NCI-H2081 (cell line): ENCODE data around the gene TRNP1.
"Not testable (repeated sequence)": the region's sequence is repeated elsewhere in the genome, so short reads cannot be mapped to it uniquely, and the experiment has no call there.

Experiments
- DNase-seq, 2 experiments: peaks; one replicate each; lab custom pipeline; 2025; lab: John Stamatoyannopoulos, UW

Gene TRNP1, protein sequence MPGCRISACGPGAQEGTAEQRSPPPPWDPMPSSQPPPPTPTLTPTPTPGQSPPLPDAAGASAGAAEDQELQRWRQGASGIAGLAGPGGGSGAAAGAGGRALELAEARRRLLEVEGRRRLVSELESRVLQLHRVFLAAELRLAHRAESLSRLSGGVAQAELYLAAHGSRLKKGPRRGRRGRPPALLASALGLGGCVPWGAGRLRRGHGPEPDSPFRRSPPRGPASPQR

DNA sequence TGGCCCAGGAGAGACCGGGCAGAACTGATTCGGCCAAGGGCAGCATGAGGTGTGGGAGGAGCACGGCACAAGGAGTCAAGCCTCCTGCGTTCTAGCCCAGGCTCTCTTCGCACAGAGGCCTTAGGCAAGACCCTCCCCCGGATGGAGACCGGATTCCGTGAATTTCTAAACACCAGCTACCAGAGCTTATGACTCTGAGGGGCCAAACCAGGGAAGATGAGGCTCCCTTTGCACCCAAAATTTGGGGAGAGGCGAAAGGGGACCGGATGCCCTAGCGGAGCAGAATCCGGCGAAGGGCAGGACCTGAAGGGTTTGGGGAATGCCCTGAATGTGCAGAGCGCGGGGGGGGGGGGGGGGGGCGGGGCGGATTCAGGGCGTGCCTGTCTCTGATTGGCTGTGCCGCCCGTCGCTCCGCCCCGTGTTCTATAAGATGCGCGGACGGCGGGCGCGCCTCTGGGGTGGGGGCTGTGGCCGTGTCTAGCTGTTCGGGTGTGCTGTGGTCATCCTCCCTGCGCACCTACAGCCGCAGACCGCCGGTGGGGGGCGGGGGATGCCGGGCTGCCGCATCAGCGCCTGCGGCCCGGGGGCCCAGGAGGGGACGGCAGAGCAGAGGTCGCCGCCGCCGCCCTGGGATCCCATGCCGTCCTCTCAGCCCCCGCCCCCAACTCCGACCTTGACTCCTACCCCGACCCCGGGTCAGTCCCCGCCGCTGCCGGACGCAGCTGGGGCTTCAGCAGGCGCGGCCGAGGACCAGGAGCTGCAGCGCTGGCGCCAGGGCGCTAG lies at the start of gene TRNP1:
Gene TRNP1, plus strand, starts transcription at position 456 of the 783 bp plus-strand sequence. Its CDS starts 95 bp downstream, at position 551.
- peak; percentile 42 to 45 for DNase-seq

DNA sequence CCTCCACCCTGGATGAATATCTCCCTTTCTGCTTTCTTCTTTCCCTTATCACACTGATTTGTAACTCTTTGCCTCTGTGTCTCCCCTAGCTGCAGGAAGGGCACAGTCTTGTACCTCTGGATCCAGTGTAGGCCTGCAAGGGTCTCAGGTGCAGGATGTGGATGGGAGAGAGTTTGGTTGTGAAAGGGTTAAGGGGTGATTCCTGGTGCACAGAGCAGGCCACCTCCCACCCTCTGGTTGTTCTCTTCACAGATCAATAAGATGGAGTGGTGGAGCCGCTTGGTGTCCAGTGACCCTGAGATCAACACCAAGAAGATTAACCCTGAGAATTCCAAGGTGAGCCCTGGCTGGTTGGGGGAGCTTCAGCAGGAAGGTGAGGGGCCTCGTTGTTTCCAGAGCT lies 48.4 kb upstream of the TRNP1 start:
- no peak for DNase-seq

DNA sequence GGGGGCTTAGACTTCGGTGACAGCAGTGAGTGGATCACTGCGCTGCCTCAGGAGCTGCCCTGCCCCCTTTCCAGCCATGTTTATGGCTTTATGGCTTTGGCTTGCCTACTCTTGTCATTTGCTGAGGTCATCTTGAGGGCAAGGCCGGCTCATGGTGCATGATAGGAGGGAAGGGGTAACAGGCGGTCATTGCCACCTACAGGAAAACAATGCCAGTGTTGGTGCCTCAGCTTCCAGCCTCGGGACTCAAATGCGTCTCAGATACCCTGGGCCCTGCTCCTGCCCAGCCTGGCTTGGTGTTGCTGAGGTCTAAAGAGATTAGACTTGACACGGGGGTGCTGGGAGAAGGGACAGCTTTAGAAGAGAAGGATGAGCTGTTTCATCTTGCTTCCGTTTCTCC lies 47.8 kb upstream of the TRNP1 start:
- no peak for DNase-seq

DNA sequence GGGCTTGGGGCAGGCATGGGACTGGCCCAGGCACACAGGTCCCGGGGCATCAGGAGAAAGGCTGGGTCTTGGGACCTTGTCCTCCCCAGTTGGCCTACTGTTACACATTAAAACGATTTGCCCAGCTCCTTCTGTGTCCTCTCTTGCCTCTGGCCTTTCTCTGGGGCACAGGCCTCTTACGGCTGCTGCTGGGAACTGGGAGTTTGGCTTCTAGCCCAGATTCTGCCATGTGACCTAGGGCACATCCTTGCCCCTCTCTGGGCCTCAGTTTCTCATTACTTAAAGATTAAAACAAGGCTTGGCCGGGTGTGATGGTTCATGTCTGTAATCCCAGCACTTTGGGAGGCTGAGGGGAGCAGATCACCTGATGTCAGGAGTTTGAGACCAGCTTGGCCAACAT lies 47.2 kb upstream of the TRNP1 start:
- no peak for DNase-seq

- DNase-seq = not testable (repeated sequence)
Measured at GRCh38 chr1:26948725-26949057, 44.8 kb upstream of the TRNP1 start.

DNA sequence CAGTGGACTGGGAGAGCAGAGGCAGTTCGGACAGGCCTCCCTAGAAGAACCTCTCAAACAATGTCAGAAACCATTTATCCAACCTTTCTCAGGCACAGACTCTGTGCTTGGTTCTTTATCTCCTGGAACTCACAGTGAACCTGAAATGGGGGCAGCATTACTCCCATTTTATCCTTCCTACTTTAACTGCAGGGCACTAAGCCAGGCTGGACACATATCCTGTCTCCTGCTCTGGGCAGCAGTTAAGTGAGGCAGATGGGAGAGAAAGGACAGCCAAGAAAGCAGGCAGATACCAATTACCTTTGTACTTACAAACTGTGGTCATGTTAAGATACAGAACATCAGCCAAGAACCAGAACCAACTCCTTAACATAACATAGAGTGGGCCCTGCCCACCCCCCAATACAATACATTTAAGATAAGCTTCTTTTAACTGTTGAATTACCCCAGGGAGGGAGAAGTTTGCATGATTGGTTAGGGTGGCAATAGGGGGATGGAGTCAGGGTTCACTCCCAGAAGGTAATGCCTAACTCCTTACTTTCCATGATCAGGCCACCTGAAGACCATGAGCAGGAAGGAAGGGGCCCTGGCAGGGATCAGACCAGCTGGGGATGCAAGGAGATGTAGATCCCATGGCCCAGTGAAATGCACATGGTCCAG lies 44.1 kb upstream of the TRNP1 start:
- DNase-seq = no peak

DNA sequence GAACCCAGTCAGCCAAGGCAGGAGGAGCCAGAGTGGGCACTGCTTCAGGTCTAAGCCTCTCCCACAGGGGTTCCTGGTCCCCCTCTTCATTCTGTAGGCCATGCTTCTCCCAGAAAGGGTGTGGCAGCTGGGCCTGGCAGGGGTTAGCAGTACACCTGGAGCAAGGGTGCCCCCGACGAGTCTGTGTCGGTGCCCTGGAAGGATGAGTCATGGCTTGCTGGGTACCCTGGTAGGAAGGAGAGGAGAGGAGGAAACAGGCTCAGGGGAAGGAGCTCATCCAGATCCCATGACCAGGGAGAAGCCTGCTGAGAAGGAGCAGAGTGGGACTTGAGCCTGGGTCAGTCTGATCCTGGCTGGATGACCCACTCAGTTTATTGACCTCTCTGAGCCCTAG lies 43.6 kb upstream of the TRNP1 start:
- DNase-seq = no peak

DNA sequence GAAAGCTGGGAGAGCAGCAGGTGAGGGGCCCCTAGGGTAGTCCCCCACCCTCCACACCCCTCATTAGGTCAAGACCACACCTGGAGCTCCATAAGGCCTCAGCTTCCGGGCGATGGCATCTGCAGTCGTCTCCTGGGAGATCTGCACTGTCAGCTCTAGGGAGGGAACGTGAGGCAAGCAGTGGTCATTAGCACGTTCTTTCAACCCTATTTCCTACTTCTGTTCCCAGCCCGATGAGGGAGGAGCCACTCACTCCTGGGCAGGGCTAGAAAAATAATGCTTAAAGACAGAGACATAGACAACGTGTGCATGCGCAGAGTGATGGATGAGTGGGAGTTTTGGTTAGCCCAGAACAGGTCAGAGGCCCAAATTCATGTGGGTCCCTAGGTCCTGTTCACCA lies 42.9 kb upstream of the TRNP1 start:
- no peak for DNase-seq

DNA sequence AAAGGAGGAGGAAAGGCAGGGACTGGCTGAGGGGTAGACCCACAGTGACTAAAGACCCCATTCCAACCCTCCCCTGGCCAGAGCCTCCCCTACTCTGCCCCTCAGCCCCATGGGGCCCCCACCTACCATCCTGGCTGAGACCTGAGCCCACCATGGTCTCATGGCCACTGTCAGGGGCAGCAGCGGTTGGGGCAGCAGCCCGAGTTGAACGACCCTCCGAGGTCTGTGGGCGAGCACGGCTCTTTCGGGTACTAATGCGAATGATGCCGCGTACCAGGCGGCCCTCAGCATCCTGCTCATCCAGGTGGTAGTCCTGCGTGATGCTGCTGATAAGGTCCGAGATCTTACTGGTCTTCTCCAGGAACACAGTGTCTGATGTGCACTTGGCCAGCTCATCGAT lies 42.3 kb upstream of the TRNP1 start:
- DNase-seq = no peak

- no peak for DNase-seq
Measured at GRCh38 chr1:26951821-26952497, 41.5 kb upstream of the TRNP1 start.

DNA sequence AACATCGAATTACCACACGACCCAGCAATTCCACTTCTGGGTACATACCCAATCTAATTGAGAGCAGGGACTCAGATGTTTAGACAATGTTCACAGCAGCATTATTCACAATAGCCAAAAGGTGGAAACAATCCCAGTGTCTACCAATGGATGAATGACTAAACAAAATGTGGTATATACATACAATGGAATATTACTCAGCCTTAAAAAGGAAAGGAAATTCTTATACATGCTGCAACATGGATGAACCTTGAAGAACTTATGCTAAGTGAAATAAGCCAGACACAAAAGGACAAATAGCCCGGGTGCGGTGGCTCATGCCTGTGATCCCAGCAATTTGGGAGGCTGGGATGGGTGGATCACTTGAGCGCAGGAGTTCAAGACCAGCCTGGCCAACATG lies 40.1 kb upstream of the TRNP1 start:
- DNase-seq = no peak

DNA sequence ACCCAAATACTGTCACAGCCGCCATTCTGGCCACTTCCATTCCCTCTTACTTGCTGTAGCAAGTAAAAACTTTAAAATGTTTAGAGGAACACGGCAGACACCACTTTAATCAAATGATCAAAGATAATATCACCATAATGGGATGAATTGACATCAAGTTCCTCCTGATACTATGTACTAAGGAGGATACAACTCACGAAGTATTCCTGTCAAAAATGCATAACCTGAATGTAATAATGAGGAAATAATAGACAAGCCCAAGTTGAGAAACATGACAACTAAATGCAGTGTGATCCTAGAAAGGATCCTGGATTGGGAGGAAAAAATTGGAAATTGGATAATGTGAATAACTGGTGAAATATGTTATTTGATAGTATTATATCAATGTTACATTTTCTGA lies 37.2 kb upstream of the TRNP1 start:
- DNase-seq = no peak

GRCh38 chr1:26957306-26957705 lies 36.2 kb upstream of the TRNP1 start:
- DNase-seq = no peak

DNA sequence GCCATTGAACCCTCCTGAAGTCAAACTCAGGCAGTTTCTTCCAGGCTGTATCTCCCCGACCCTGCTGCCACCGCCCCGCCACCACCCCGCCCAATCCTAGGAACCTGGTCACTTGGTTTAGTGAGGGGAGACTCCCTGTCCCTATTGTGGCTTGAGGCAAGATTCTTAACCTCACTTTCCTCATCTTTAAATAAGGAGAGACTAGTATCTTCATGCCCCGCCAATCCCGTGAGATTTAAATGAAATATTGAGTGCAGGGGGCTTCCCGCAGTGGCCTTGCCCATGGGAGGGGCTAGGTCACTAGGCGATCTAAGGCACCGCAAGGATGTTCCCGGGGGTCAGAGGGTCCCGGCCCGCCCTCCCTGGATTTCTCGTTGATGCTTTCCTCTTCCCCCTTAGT lies 34.2 kb upstream of the TRNP1 start:
- no peak for DNase-seq

DNA sequence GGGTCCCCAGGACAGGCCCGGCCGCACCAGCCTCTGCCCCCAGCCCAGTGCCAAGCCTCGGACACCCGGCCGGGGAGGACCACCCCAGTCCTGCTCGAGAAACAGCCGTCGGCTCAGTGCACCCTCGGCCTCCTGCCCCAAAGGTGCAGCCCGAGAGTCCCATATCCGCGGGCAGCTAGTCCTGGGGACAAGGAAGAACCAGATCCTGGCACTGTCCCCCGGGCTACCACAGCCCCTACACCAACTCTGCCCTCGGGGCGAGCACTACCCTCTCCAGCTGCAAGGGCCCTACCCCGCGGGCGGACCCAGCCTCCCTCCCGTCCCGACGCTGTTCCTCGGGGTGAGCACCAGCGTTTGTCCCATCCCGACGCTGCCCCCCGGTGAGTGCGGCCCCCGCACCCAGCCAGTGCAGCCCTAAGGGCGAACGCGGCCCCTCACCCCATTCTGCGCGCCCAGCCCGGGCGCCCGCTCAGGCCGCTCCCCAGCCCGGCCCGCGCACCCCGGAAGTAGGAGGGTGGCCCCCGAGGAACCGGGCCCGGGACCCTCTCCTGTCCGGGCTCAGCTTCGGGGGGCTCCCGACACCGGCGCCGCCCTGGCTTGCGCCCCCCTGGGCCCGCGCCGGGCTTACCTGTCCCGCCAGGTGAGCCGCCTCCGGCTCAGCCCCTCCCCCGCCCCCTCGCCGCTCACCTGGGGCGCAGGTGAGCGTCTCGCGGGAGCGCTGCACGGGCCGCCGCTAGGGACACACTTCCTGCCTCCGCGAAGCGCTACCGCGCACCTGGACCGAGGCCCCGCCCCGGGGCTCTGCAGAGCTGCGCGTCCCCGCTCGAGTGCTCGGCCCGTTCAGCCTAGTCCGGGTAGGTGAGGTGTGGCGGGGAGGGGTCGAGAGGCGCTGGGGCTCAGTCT lies 33.5 kb upstream of the TRNP1 start, which contains the start of gene KDF1:
Gene KDF1, minus strand, starts transcription at position 747 of the 903 bp plus-strand sequence. CDS start 8,088 bp downstream, outside the sequence.
- DNase-seq = peak; percentile 73 to 84

DNA sequence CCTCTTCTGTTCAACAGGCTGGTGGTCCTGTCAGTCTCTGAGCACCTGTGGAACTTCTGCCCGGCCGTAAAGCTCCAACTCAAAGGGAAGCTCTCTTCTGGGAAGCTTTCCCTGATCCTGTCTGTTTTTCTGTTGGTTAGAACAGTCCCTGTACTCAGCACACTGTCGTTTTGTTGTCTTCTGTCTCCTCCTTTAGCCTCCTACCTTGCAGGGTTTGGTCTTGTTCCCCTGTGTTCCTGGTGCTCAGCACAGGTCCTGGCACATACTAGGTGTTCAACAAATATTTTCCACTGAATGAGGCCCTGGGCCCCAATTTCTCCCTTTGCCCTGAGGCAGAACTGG lies 32.9 kb upstream of the TRNP1 start:
- no peak for DNase-seq

- no peak for DNase-seq
Measured at GRCh38 chr1:26961826-26962225, 31.7 kb upstream of the TRNP1 start.

DNA sequence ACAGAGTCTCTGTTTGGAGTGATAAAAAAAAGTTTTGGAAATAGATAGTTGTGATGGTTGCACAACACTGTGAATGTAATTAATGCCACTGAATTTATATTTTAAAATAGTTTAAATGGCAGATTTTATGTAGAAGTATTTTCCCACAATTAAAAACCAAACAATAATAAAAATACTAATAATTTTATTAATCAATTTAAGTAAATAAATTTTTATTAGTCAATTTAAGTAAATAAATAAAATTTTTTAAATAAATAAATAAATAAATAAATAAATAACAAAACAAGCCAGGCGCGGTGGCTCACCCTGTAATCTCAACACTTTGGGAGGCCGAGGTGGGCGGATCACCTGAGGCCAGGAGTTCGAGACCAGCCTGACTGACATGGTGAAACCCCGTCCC lies 28.3 kb upstream of the TRNP1 start:
- no peak for DNase-seq

DNA sequence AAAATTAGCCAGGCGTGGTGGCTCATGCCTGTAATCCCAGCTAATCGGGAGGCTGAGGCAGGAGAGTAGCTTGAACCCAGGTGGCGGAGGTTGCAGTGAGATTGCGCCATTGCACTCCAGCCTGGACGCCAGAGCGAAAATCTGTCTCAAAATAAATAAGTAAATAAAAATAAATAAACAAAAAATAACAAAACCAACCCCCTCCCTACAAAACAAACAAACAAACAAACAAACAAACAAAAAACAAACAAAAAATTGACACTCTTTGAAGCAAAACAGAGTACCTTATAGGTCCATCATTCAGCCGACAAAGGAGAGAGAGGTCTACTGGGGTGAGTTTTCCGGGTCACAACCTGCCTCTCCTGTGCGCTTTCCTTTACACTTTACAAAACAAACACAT lies 27.9 kb upstream of the TRNP1 start:
- DNase-seq = no peak

GRCh38 chr1:26970810-26971209 lies 22.7 kb upstream of the TRNP1 start:
- DNase-seq = no peak

- DNase-seq = no peak
Measured at GRCh38 chr1:26971590-26971989, 21.9 kb upstream of the TRNP1 start.

DNA sequence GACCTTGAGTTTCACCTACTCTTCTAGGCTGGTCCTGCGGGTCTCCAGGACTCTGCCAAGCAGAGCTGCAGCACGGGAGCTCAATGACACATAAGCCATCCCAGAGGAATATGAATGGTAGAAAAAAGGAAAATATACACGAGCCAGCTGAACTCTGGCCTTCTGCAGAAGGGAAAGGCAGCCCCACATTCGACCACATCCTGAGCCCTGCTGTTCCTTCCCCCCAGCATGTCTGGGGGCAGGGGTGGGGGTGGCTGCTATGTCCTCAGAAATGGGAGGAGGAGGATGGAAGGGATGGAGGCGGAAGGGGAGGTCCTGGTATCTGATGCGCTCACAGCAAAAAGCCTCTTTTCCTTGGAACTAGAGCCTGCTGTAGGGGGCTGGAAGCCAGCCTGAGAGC lies 21.1 kb upstream of the TRNP1 start:
- DNase-seq = no peak
